H9 (cell line): ENCODE results near the gene CBLN3. TPM values are rescaled to one million over a fixed set of nuclear protein-coding genes. Genes with fewer than 3 reads are reported as not detected.

ENCODE experiments used
- DNase-seq: peaks from one replicate; pipeline ENCODE4 v3.0.0-alpha.2; 2017
- H2AFZ ChIP-seq: one replicate; pipeline ENCODE4 v1.6.1; 2013; ENCODE audit warnings: mild to moderate bottlenecking, low read length, control low read depth, moderate library complexity
- H2AK5ac ChIP-seq: 2 replicates; pipeline ENCODE4 v1.6.1; 2013; ENCODE audit warnings: low read length, control low read depth, mixed read lengths; ENCODE audit not compliant: insufficient read length
- H2BK120ac ChIP-seq: one replicate; pipeline ENCODE4 v1.6.1; 2013; ENCODE audit warnings: low read depth, mild to moderate bottlenecking, low read length, control low read depth, inconsistent platforms; ENCODE audit not compliant: poor library complexity, severe bottlenecking
- H2BK12ac ChIP-seq: 2 replicates; pipeline ENCODE4 v1.6.1; 2013; ENCODE audit warnings: low read length, control low read depth, mixed read lengths, low read depth; ENCODE audit not compliant: insufficient read length
- H2BK15ac ChIP-seq: 2 replicates; pipeline ENCODE4 v1.6.1; 2013; ENCODE audit warnings: low read depth, low read length, control low read depth
- H2BK20ac ChIP-seq: one replicate; pipeline ENCODE4 v1.6.1; 2013; ENCODE audit warnings: low read depth, mild to moderate bottlenecking, low read length, control low read depth, inconsistent platforms; ENCODE audit not compliant: poor library complexity, severe bottlenecking
- H2BK5ac ChIP-seq: 2 replicates; pipeline ENCODE4 v1.6.1; 2013; ENCODE audit warnings: low read length, control low read depth, mixed read lengths; ENCODE audit not compliant: insufficient read length
- H3K14ac ChIP-seq: 2 replicates; pipeline ENCODE4 v1.6.1; 2013; ENCODE audit warnings: low read length, control low read depth; ENCODE audit not compliant: insufficient read depth
- H3K18ac ChIP-seq: 2 replicates; pipeline ENCODE4 v1.6.1; 2013; ENCODE audit warnings: low read depth, mild to moderate bottlenecking, mixed read lengths, low read length, control low read depth; ENCODE audit not compliant: insufficient read length
- H3K23ac ChIP-seq: 2 replicates; pipeline ENCODE4 v1.6.1; 2013; ENCODE audit warnings: low read length, control low read depth, mixed read lengths, low read depth; ENCODE audit not compliant: insufficient read length
- H3K23me2 ChIP-seq: 2 replicates; pipeline ENCODE4 v1.6.1; 2013; ENCODE audit warnings: low read depth, mild to moderate bottlenecking, mixed read lengths, low read length, control low read depth; ENCODE audit not compliant: insufficient read length, poor library complexity, severe bottlenecking
- H3K27ac ChIP-seq: 2 replicates; pipeline ENCODE4 v1.5.1; 2013; ENCODE audit warnings: low read length, control low read depth, mixed read lengths, low read depth; ENCODE audit not compliant: insufficient read length
- H3K27me3 ChIP-seq: 2 replicates; pipeline ENCODE4 v1.6.1; 2013; ENCODE audit warnings: low read length, control low read depth, inconsistent platforms; ENCODE audit not compliant: insufficient read depth
- H3K4ac ChIP-seq: 2 replicates; pipeline ENCODE4 v1.6.1; 2013; ENCODE audit warnings: low read depth, mild to moderate bottlenecking, control low read depth, inconsistent platforms, low read length, moderate library complexity
- H3K4me1 ChIP-seq: 2 replicates; pipeline ENCODE4 v1.6.1; 2013; ENCODE audit warnings: low read length, control low read depth, inconsistent platforms; ENCODE audit not compliant: insufficient read depth
- H3K4me2 ChIP-seq: 2 replicates; pipeline ENCODE4 v1.6.1; 2013; ENCODE audit warnings: low read length, control low read depth, mixed read lengths; ENCODE audit not compliant: insufficient read length, insufficient read depth
- H3K56ac ChIP-seq: 2 replicates; pipeline ENCODE4 v1.6.1; 2013; ENCODE audit warnings: low read depth, mild to moderate bottlenecking, mixed read lengths, low read length, control low read depth; ENCODE audit not compliant: insufficient read length
- H3K79me1 ChIP-seq: 2 replicates; pipeline ENCODE4 v1.6.1; 2013; ENCODE audit warnings: low read depth, mild to moderate bottlenecking, moderate library complexity, low read length, control low read depth, inconsistent platforms; ENCODE audit not compliant: insufficient read depth, poor library complexity, severe bottlenecking
- H3K79me2 ChIP-seq: 2 replicates; pipeline ENCODE4 v1.6.1; 2013; ENCODE audit warnings: low read length, control low read depth, inconsistent platforms; ENCODE audit not compliant: insufficient read depth
- H3K9ac ChIP-seq: 2 replicates; pipeline ENCODE4 v1.6.1; 2013; ENCODE audit warnings: low read length, control low read depth, mixed read lengths; ENCODE audit not compliant: insufficient read length; ENCODE audit errors: extremely low read depth
- H3K9me3 ChIP-seq: one replicate; pipeline ENCODE4 v1.6.1; 2013; ENCODE audit warnings: low read depth, low read length, inconsistent platforms; ENCODE audit not compliant: control insufficient read depth
- H3T11ph ChIP-seq: one replicate; pipeline ENCODE4 v1.6.1; 2013; ENCODE audit warnings: mild to moderate bottlenecking, low read length, control low read depth, inconsistent platforms
- H4K20me1 ChIP-seq: one replicate; pipeline ENCODE4 v1.6.1; 2013; ENCODE audit not compliant: control insufficient read depth, insufficient read length, insufficient read depth
- H4K5ac ChIP-seq: 2 replicates; pipeline ENCODE4 v1.6.1; 2013; ENCODE audit warnings: low read depth, mild to moderate bottlenecking, mixed read lengths, low read length, control low read depth; ENCODE audit not compliant: insufficient read length
- H4K8ac ChIP-seq: replicated peaks from 2 replicates; pipeline ENCODE4 v1.6.1; 2013; ENCODE audit warnings: low read length, control low read depth, mixed read lengths, low read depth; ENCODE audit not compliant: insufficient read length
- H4K91ac ChIP-seq: 2 replicates; pipeline ENCODE4 v1.6.1; 2013; ENCODE audit warnings: low read depth, mild to moderate bottlenecking, moderate library complexity, mixed read lengths, low read length, control low read depth; ENCODE audit not compliant: insufficient read length
- H3K27ac Mint-ChIP-seq, 3 experiments: 2 replicates in 2 of 3; 3 replicates in 1 of 3; pipeline ENCODE4 v1.8.0; 2020 to 2021; ENCODE audit warnings: mixed read lengths in 3 of 3, mild to moderate bottlenecking in 1 of 3, moderate library complexity in 1 of 3
- H3K27me3 Mint-ChIP-seq: 2 replicates; pipeline ENCODE4 v1.8.0; 2021; ENCODE audit warnings: low read depth, mild to moderate bottlenecking, moderate library complexity, mixed read lengths
- H3K36me3 Mint-ChIP-seq, 3 experiments: 2 replicates in 2 of 3; 3 replicates in 1 of 3; pipeline ENCODE4 v1.8.0; 2020 to 2021; ENCODE audit warnings: low read depth in 3 of 3, mixed read lengths in 3 of 3; ENCODE audit not compliant: insufficient read depth in 1 of 3
- H3K4me1 Mint-ChIP-seq, 2 experiments: 2 replicates each; pipeline ENCODE4 v1.8.0; 2020; ENCODE audit warnings: mixed read lengths in 2 of 2
- H3K4me3 Mint-ChIP-seq, 2 experiments: 2 replicates in 1 of 2; 3 replicates in 1 of 2; pipeline ENCODE4 v1.8.0; 2020 to 2021; ENCODE audit warnings: mild to moderate bottlenecking in 2 of 2, mixed read lengths in 2 of 2, moderate library complexity in 1 of 2
- H3K9me3 Mint-ChIP-seq, 2 experiments: 2 replicates in 1 of 2; 3 replicates in 1 of 2; pipeline ENCODE4 v1.8.0; 2020; ENCODE audit warnings: mild to moderate bottlenecking in 2 of 2, mixed read lengths in 2 of 2, moderate library complexity in 1 of 2
- CTCF ChIP-seq: fragments of 200-600 bp; sonication (generic); conservative IDR thresholded peaks from 3 replicates; pipeline ENCODE4 v1.8.0; 2021; ENCODE audit warnings: antibody characterized with exemption, mild to moderate bottlenecking
- WGBS: extraction: QIAGEN DNeasy Blood & Tissue Kit; methylation state at CpG from one replicate; pipeline ENCODE4 v1.1.7; 2013; ENCODE audit warnings: missing lambda C conversion rate, low lambda C conversion rate, mixed read lengths; ENCODE audit not compliant: insufficient read length; ENCODE audit errors: extremely low coverage; 5-methylcytosine and 5-hydroxymethylcytosine counted together
- total RNA-seq: library from RNA; stranded (reverse); gene quantifications from 2 replicates; pipeline ENCODE4 v1.2.1, GENCODE V29; 2021

CBLN3 gene
- total RNA-seq, 1 experiment from 2014 or later: 0.39 TPM

GRCh38 chr14:24437020-24437735 lies 7.7 kb upstream of the CBLN3 start:
- Histone ChIP-seq H2AK5ac (no peak overlapping the region), H3K18ac (no peak overlapping the region), H3K9me3 (no peaks in the 10 kb centered on the region), H2BK12ac (no peak overlapping the region), H3T11ph (no peak overlapping the region), H2BK20ac (no peak overlapping the region), H3K9ac (no peak overlapping the region), H2BK5ac (no peak overlapping the region), H2AFZ (no peak overlapping the region), H2BK15ac (no peak overlapping the region), H4K5ac (no peak overlapping the region), H3K79me1 (peaks cover 2% of the 10 kb centered on the region), H3K23ac (no peak overlapping the region), H2BK120ac (no peak overlapping the region), H3K4ac (no peak overlapping the region), H4K20me1 (no peaks in the 10 kb centered on the region), H3K56ac (no peak overlapping the region), H3K4me2 (no peak overlapping the region), H3K79me2 (no peaks in the 10 kb centered on the region), H4K91ac (no peak overlapping the region), H3K14ac (no peak overlapping the region), H3K4me1 (no peaks in the 10 kb centered on the region), H3K23me2 (peaks cover 4% of the 10 kb centered on the region), H3K27me3 (no peaks in the 10 kb centered on the region), H3K27ac (no peak overlapping the region), H4K8ac (no peak overlapping the region)
- WGBS: no CpG with 5 or more reads among the region's 12 CpGs
- no peaks in the 10 kb centered on the region for H3K27me3 Mint-ChIP-seq
- H3K9me3 Mint-ChIP-seq: no peaks in the 10 kb centered on the region
- H3K27ac Mint-ChIP-seq: peak overlapping the region in 1 of 3 experiments; percentile 92; a peak in 2 of 7 replicates
- peaks cover 11 to 12% of the 10 kb centered on the region in 2 experiments for H3K4me1 Mint-ChIP-seq
- H3K4me3 Mint-ChIP-seq: no peak overlapping the region; a peak in 1 of 5 replicates
- H3K36me3 Mint-ChIP-seq: peaks cover 19 to 61% (median 57%) of the 10 kb centered on the region in 3 experiments; a peak in 6 of 7 replicates
- TF ChIP-seq CTCF: 0 out of 3 replicates have a peak, but pooled peaks have one; percentile 3
- no peak for DNase-seq
